ENCODE data around the gene BCL2A1.
"Not testable (repeated sequence)": the region's sequence is repeated elsewhere in the genome, so short reads cannot be mapped to it uniquely, and the experiment has no call there.

The BCL2A1 gene

GRCh38 chr15:79966634-79967297 is 4.2 kb downstream of the BCL2A1 start:
- no peak for DNase-seq (ENCODE audit: low read depth)
- TF ChIP-seq CTCF (IDR thresholded peaks at IDR 0.05; ENCODE audit: low read depth, low read length, missing control alignments), result no peak
- peak overlapping the region; percentile 50 for H3K4me3 ChIP-seq (ENCODE audit: low read depth, low read length)

DNA sequence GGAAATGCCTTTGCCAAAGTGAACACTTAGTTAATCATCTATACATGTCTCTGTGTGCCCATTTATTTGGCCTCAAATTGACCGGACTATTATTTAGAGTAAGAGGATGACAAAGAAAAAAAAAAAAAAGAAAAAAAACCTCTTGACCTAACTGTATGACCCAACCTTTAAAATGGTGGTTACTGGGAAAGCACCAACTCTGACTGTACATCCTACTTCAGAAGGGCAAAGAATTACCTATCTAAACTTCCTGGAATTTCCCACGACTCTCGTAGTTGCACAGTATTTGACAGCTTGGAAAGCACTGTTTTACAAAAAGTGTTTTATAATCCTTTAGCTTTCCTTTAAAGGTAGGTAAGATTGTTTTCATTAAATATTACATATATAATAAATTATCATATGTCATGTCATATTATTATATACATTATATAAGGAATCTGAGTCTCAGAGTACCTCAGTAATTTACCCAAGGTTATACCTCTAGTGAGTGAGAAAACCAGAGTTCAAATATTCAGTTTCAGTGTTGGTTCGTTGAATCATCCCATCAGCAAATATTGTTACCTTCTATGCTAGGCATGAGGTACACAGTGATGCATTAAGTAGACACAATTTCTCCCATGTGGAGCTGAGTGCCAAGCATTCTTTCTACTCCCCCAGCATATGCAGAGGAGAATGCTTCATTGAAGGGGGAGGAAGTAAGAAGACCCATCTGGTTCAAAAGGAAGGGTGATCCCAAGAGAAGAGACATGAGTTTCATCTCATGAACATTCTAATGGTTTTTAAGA is 5.0 kb downstream of the BCL2A1 start:
- peak overlapping the region; percentile 50 for H3K4me3 ChIP-seq (ENCODE audit: low read depth, low read length)
- DNase-seq (ENCODE audit: low read depth), result peak; percentile 64
- TF ChIP-seq CTCF (IDR thresholded peaks at IDR 0.05; ENCODE audit: low read depth, low read length, missing control alignments), result no peak

DNA sequence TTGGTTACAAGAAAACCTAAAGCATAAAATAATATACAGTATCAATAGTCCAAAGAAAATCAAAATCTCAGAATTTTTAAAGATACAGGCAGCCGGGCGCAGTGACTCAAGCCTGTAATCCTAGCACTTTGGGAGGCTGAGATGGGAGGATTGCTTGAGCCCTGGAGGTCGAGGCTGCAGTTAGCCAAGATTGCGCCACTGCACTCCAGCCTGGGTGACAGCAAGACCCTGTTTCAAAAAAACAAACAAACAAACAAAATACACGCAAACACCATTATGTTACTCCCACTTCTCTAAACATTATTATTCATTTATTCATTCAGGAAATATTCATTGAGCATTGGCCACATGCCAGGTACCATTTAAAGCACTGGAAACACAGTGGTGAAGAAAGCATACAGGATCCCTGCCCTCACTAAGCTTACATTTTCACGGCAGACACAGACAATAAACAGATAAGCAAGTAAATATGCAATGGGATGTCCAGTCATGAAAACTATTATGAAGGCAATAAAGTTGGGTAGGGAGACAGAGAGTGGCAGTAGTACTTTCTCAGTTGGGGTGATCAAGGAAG is 6.7 kb downstream of the BCL2A1 start:
- DNase-seq (ENCODE audit: low read depth), result no peak
- H3K4me3 ChIP-seq (ENCODE audit: low read depth, low read length), result peak overlapping the region; percentile 30; the same call in 1 of the 2 replicates
- TF ChIP-seq CTCF (IDR thresholded peaks at IDR 0.05; ENCODE audit: low read depth, low read length, missing control alignments), result no peak

DNA sequence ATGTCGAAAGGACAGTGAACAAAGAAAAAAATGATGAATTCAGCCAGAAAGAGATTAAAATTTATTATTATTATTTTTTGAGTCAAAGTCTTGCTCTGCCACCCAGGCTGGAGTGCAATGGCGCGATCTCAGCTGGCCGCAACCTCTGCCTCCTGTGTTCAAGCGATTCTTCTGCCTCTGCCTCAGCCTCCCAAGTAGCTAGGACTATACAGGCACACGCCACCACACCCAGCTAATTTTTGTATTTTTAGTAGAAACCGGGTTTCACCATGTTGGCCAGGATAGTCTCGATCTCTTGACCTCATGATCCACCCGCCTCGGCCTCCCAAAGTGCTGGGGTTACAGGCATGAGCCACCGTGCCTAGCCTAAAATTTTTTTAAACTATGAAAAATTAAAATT is 8.1 kb downstream of the BCL2A1 start:
- not testable (repeated sequence) for H3K4me3 ChIP-seq (ENCODE audit: low read depth, low read length)

GRCh38 chr15:79962178-79962577 is 8.8 kb downstream of the BCL2A1 start:
- H3K4me3 ChIP-seq (ENCODE audit: low read depth, low read length), result peak overlapping the region; percentile 26
- DNase-seq (ENCODE audit: low read depth), result peak; percentile 67
- TF ChIP-seq CTCF (IDR thresholded peaks at IDR 0.05; ENCODE audit: low read depth, low read length, missing control alignments), result no peak

More for the DNA sequence above, 8.1 kb downstream of the BCL2A1 start:
- not testable (repeated sequence) for DNase-seq (ENCODE audit: low read depth)

DNA sequence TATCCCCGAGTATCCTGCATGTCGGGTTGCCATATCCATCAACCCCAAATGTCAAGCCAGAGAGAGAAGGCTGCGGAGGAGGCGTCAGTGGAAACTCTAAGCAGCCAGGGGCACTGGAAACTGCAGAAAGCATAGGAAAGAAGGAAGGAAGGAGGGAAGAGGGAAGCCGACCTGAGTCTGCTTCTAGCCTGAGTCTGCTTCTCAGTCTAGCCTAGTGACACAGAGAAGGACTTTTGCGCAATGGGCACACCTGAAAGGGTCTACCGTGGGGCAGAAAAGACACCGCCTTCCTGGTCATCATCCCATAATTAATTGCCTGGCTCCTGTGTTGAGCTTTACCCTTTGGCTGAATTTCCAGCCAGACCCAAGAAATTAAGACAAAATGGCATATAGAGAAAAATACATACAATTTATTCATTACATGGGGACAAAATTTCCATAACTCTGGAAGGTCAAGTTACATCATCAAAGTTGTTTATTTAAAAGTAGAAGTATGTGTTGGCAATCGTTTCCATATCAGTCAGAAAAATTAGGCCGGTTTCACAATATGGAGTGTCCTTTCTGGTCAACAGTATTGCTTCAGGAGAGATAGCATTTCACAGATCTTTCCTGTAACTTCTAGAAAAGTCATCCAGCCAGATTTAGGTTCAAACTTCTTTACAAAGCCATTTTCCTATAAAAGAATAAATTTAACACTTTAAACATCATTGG is 10.3 kb downstream of the BCL2A1 start:
- TF ChIP-seq CTCF (IDR thresholded peaks at IDR 0.05; ENCODE audit: low read depth, low read length, missing control alignments), result no peak
- H3K4me3 ChIP-seq (ENCODE audit: low read depth, low read length), result no peak overlapping the region
- DNase-seq (ENCODE audit: low read depth), result no peak

DNA sequence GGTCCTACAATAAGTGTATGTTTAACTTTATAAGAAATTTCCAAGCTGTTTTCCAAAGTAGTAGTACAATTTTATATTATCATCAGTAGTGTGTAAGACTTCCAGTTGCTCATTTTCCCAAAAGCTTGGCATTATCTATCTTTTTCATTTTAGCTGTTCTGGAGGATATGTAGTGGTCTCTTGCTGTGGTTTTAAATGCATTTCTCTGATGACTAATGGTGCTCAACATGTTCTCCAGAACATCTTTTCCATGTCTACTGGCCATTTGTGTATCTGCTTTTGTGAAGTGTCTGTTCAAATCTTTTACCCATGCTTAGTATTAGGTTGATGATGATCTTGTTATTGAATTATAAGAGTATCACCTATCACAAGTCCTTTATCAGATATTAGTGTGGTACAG is 13.3 kb downstream of the BCL2A1 start:
- no peak for DNase-seq (ENCODE audit: low read depth)
- TF ChIP-seq CTCF (IDR thresholded peaks at IDR 0.05; ENCODE audit: low read depth, low read length, missing control alignments), result no peak
- H3K4me3 ChIP-seq (ENCODE audit: low read depth, low read length), result no peak overlapping the region
